HG02981 (cell line): ENCODE results near the gene CALML3.

Experiments
- ATAC-seq: cut with Tn5 transposase; IDR thresholded peaks from one replicate; pipeline ENCODE4 v1.9.1; 2021; ENCODE audit warnings: mild to moderate bottlenecking, moderate library complexity; ENCODE audit not compliant: unreplicated experiment

CALML3 gene

GRCh38 chr10:5538446-5538845 lies 13.7 kb downstream of the CALML3 start:
- ATAC-seq = no peak

GRCh38 chr10:5538892-5539651 lies 14.3 kb downstream of the CALML3 start:
- ATAC-seq = no peak

- ATAC-seq = no peak
Observed at GRCh38 chr10:5540080-5540479, 15.3 kb downstream of the CALML3 start.

GRCh38 chr10:5540891-5541290 lies 16.1 kb downstream of the CALML3 start:
- no peak for ATAC-seq

GRCh38 chr10:5542100-5542499 lies 17.3 kb downstream of the CALML3 start:
- no peak for ATAC-seq

GRCh38 chr10:5543623-5544022 lies 18.9 kb downstream of the CALML3 start:
- no peak for ATAC-seq

GRCh38 chr10:5544216-5544805 lies 19.6 kb downstream of the CALML3 start:
- no peak for ATAC-seq

- no peak for ATAC-seq
Observed at GRCh38 chr10:5545011-5545410, 20.2 kb downstream of the CALML3 start.

- no peak for ATAC-seq
Observed at GRCh38 chr10:5545426-5545777, 20.6 kb downstream of the CALML3 start.

- no peak for ATAC-seq
Observed at GRCh38 chr10:5545778-5546710, 21.3 kb downstream of the CALML3 start.

GRCh38 chr10:5546891-5547680 lies 22.3 kb downstream of the CALML3 start:
- no peak for ATAC-seq

GRCh38 chr10:5547681-5547930 lies 22.8 kb downstream of the CALML3 start:
- no peak for ATAC-seq

- no peak for ATAC-seq
Observed at GRCh38 chr10:5547931-5548660, 23.3 kb downstream of the CALML3 start.

- ATAC-seq = no peak
Observed at GRCh38 chr10:5549462-5550249, 24.9 kb downstream of the CALML3 start.

GRCh38 chr10:5550250-5550545 lies 25.4 kb downstream of the CALML3 start:
- ATAC-seq = no peak

- no peak for ATAC-seq
Observed at GRCh38 chr10:5550621-5551530, 26.1 kb downstream of the CALML3 start.

GRCh38 chr10:5551531-5552375 lies 27.0 kb downstream of the CALML3 start:
- ATAC-seq = no peak
